A673 (cell line): Measurements from ENCODE around the gene FRK. TPM values are rescaled to one million over a fixed set of nuclear protein-coding genes. Genes with fewer than 3 reads are reported as not detected.

Experiments
- BruUV-seq: library from RNA; stranded (reverse); fragments of 400-500 nt; replicated peaks from 2 replicates; lab custom pipeline; 2021; lab: Mats Ljungman, UMichigan
- CTCF ChIA-PET: fragments of 300-600 bp; sonication (Branson Sonifier 250); formaldehyde crosslinking; loops from one replicate; lab custom pipeline; 2022; ENCODE audit warnings: antibody characterized with exemption; lab: Charles Lee
- POLR2A ChIA-PET: fragments of 300-600 bp; sonication (Branson Sonifier 250); formaldehyde crosslinking; loops from one replicate; lab custom pipeline; 2022; ENCODE audit warnings: antibody characterized with exemption; ENCODE audit not compliant: low non-redundant PET; lab: Charles Lee
- DNase-seq: peaks from one replicate; pipeline ENCODE4 v3.0.0-alpha.2; 2015; ENCODE audit warnings: low spot score
- H3K27ac ChIP-seq: fragments of 200-600 bp; sonication (generic); 2 replicates; pipeline ENCODE4 v1.5.1; 2016; ENCODE audit warnings: mixed run types, low read depth, mild to moderate bottlenecking, mixed read lengths, antibody characterized with exemption, low read length; ENCODE audit not compliant: poor library complexity, severe bottlenecking
- H3K27me3 ChIP-seq: fragments of 200-600 bp; sonication (generic); replicated peaks from 2 replicates; pipeline ENCODE4 v1.6.1; 2017; ENCODE audit warnings: mixed run types, low read depth, mild to moderate bottlenecking, mixed read lengths, antibody characterized with exemption, low read length; ENCODE audit not compliant: insufficient read depth, poor library complexity
- H3K36me3 ChIP-seq: fragments of 200-600 bp; sonication (generic); 2 replicates; pipeline ENCODE4 v1.6.1; 2016; ENCODE audit warnings: mixed run types, mild to moderate bottlenecking, mixed read lengths, antibody characterized with exemption, low read length; ENCODE audit not compliant: insufficient read depth, poor library complexity, severe bottlenecking
- H3K4me1 ChIP-seq: fragments of 200-600 bp; sonication (generic); 2 replicates; pipeline ENCODE4 v1.6.1; 2017; ENCODE audit warnings: mixed run types, mild to moderate bottlenecking, mixed read lengths, antibody characterized with exemption, low read length; ENCODE audit not compliant: insufficient read depth, poor library complexity, severe bottlenecking
- H3K4me3 ChIP-seq: fragments of 200-600 bp; sonication (generic); 2 replicates; pipeline ENCODE4 v1.5.1; 2016; ENCODE audit warnings: low read depth, mixed run types, mild to moderate bottlenecking, mixed read lengths, low read length; ENCODE audit not compliant: poor library complexity, severe bottlenecking
- H3K9me3 ChIP-seq: fragments of 200-600 bp; sonication (generic); 2 replicates; pipeline ENCODE4 v1.6.1; 2016; ENCODE audit warnings: mixed run types, low read depth, mild to moderate bottlenecking, mixed read lengths, antibody characterized with exemption, low read length; ENCODE audit not compliant: poor library complexity, severe bottlenecking
- CTCF ChIP-seq: fragments of 300-800, 200-600 bp; sonication (generic); conservative IDR thresholded peaks from 2 replicates; pipeline ENCODE4 v1.5.1; 2017; ENCODE audit warnings: low read depth, mild to moderate bottlenecking, antibody characterized with exemption, low read length, moderate library complexity, mixed read lengths
- EZH2 ChIP-seq: fragments of 200-600 bp; sonication (generic); IDR thresholded peaks from 2 replicates; pipeline ENCODE4 v1.6.1; 2017; ENCODE audit warnings: borderline replicate concordance, low read depth, mild to moderate bottlenecking, mixed read lengths, antibody characterized with exemption, low read length; ENCODE audit not compliant: poor library complexity, severe bottlenecking
- intact Hi-C: fragments of 100-400 bp; cut with micrococcal nuclease; formaldehyde crosslinking; loops from one replicate; pipeline ENCODE4 v1.10.0; 2022; ENCODE audit not compliant: unreplicated experiment
- total RNA-seq: library from RNA; stranded (reverse); gene quantifications from 2 replicates; pipeline ENCODE4 v1.2.3, GENCODE V29; 2021

FRK gene
- total RNA-seq, 1 experiment from 2014 or later: 12.3 TPM

DNA sequence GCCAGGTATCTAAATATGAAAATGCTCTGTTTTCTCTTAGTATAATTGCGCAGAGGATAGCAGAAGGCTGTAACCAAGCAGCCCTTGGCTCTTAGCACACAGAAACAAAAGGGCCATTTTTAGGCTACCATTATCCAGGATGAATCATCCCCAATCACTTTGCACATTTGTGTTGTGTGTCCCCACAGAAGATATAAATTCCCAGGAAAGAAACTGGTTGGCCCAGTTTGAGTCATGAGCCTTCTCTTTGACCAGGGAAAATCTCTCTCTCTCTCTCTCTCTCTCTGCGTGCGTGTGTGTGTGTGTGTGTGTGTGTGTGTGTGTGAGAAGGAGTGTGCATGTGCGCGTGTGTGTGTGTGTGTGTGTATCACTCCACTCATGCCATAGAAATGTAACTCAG is 178.5 kb downstream of the FRK start:
- intact Hi-C loops: no loop called here

More for the DNA sequence above, 178.5 kb downstream of the FRK start:
- H3K27ac ChIP-seq: no peak overlapping the region
- no peaks in the 10 kb centered on the region for H3K36me3 ChIP-seq
- H3K9me3 ChIP-seq: no peaks in the 10 kb centered on the region
- H3K4me3 ChIP-seq: no peak overlapping the region
- no peak for TF ChIP-seq EZH2
- TF ChIP-seq CTCF: no peak
- H3K27me3 ChIP-seq: peaks cover 22% of the 10 kb centered on the region
- POLR2A ChIA-PET: no interaction called here
- CTCF ChIA-PET: no interaction called here
- no TSS peak for BruUV-seq
- no peaks in the 10 kb centered on the region for H3K4me1 ChIP-seq
- no peak for DNase-seq

Other genes with a start within 250 kb of the FRK start
- 37.9 and 47.9 TPM in 2 replicates for gene NT5DC1, start 40.0 kb upstream of the FRK start, total RNA-seq
- gene COL10A1, start 65.2 kb upstream of the FRK start, total RNA-seq: not detected in 2 replicates
- 17.2 and 17.7 TPM in 2 replicates for gene TSPYL4, start 193.2 kb upstream of the FRK start, total RNA-seq
- gene TSPYL1, start 219.0 kb upstream of the FRK start, total RNA-seq: 39.7 and 41.1 TPM in 2 replicates